Kidney (tissue), 14 donors: Measurements from ENCODE around the gene TSSC4. TPM values are rescaled to one million over a fixed set of nuclear protein-coding genes. Genes with fewer than 3 reads are reported as not detected.

ENCODE experiments used
- DNase-seq, 5 donors: peaks; one replicate each; pipeline ENCODE4 v3.0.0-alpha.2; 2013 to 2020
- FAIRE-seq: peaks from 2 replicates; lab custom pipeline; 2012; peaks lifted over from hg19 to GRCh38; lab: Jason Lieb, UNC
- H3K27ac ChIP-seq, 2 donors: one replicate each; pipeline ENCODE4 v1.7.0; 2013; ENCODE audit warnings: low read depth in 2 of 2, low read length in 2 of 2, inconsistent platforms in 1 of 2
- H3K27me3 ChIP-seq: one replicate; pipeline ENCODE4 v1.7.1; 2013; ENCODE audit warnings: low read length, inconsistent platforms; ENCODE audit not compliant: control insufficient read depth, insufficient read depth
- H3K36me3 ChIP-seq, 3 donors: one replicate each; pipeline versions ENCODE4 v1.7.0 to v1.7.1; 2013; ENCODE audit warnings: low read length in 3 of 3, control low read depth in 1 of 3, inconsistent platforms in 1 of 3; ENCODE audit not compliant: insufficient read depth in 3 of 3, control insufficient read depth in 2 of 3
- H3K4me1 ChIP-seq, 3 donors: one replicate each; pipeline versions ENCODE4 v1.7.0 to v1.7.1; 2013; ENCODE audit warnings: low read length in 3 of 3, inconsistent platforms in 1 of 3, low read depth in 1 of 3; ENCODE audit not compliant: control insufficient read depth in 2 of 3, insufficient read depth in 2 of 3
- H3K4me3 ChIP-seq, 3 donors: one replicate each; pipeline versions ENCODE4 v1.7.0 to v1.8.1; 2013; ENCODE audit warnings: low read length in 3 of 3, control low read depth in 1 of 3, inconsistent platforms in 1 of 3
- H3K9ac ChIP-seq, 3 donors: one replicate each; pipeline versions ENCODE4 v1.7.0 to v1.7.1; 2013; ENCODE audit warnings: low read length in 3 of 3, control low read depth in 1 of 3, inconsistent platforms in 1 of 3
- H3K9me3 ChIP-seq, 3 donors: one replicate each; pipeline versions ENCODE4 v1.7.0 to v1.7.1; 2013; ENCODE audit warnings: low read length in 3 of 3, control low read depth in 1 of 3, inconsistent platforms in 1 of 3; ENCODE audit not compliant: control insufficient read depth in 2 of 3, insufficient read depth in 1 of 3
- intact Hi-C: fragments of 100-400 bp; cut with DNase I; formaldehyde crosslinking; loops from one replicate; pipeline ENCODE4 v1.11.1; 2022
- polyA plus RNA-seq: library from polyadenylated mRNA; stranded (reverse); fragments of 350-450 nt; fragmentation: Illumina TruSeq; extraction: RNeasy Lipid Tissue Mini Kit (QIAGEN cat#74804); gene quantifications from one replicate; pipeline ENCODE4 v1.2.3, GENCODE V29; 2014; ENCODE audit warnings: low read depth, low replicate concordance; ENCODE audit not compliant: insufficient read depth
- total RNA-seq: library from RNA; stranded (reverse); fragmentation: NEBNext Ultra II Directional; extraction: Animal tissue kit (Norgen Biotek cat#: 25700); gene quantifications from one replicate; pipeline ENCODE4 v1.2.1, GENCODE V29; 2021
- TF ChIP-seq, protein P1 (sequence below): IDR thresholded peaks from 3 replicates; pipeline ENCODE4 v1.5.1; 2012; ENCODE audit warnings: mild to moderate bottlenecking, moderate library complexity, borderline replicate concordance; ENCODE audit not compliant: insufficient read depth; ENCODE audit errors: extremely low read depth
- donor health status: control.
- donor health status: control.
- donor health status: control.
- donor health status: control.
- donor health status: control.
- donor health status: DM: yes; HTN: yes; CAD: no.
- donor health status: Normal renal cell carcinoma (clear cell type).

The TSSC4 gene
- total and polyA plus RNA-seq, 2 donors from 2014 or later, result 42.3 to 51.4 TPM

GRCh38 chr11:2412323-2412722 lies 11.8 kb downstream of the TSSC4 start:
- H3K27ac ChIP-seq, result no peak overlapping the region
- no peak for FAIRE-seq
- intact Hi-C loops, result no loop called here
- H3K9me3 ChIP-seq, result no peaks in the 10 kb centered on the region
- TF ChIP-seq, protein P1, sequence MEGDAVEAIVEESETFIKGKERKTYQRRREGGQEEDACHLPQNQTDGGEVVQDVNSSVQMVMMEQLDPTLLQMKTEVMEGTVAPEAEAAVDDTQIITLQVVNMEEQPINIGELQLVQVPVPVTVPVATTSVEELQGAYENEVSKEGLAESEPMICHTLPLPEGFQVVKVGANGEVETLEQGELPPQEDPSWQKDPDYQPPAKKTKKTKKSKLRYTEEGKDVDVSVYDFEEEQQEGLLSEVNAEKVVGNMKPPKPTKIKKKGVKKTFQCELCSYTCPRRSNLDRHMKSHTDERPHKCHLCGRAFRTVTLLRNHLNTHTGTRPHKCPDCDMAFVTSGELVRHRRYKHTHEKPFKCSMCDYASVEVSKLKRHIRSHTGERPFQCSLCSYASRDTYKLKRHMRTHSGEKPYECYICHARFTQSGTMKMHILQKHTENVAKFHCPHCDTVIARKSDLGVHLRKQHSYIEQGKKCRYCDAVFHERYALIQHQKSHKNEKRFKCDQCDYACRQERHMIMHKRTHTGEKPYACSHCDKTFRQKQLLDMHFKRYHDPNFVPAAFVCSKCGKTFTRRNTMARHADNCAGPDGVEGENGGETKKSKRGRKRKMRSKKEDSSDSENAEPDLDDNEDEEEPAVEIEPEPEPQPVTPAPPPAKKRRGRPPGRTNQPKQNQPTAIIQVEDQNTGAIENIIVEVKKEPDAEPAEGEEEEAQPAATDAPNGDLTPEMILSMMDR, result no peak
- H3K4me1 ChIP-seq, result no peaks in the 10 kb centered on the region
- H3K27me3 ChIP-seq, result no peaks in the 10 kb centered on the region
- DNase-seq, result no peak
- H3K9ac ChIP-seq, result no peak overlapping the region
- H3K36me3 ChIP-seq, result no peaks in the 10 kb centered on the region
- H3K4me3 ChIP-seq, result no peak overlapping the region

GRCh38 chr11:2413742-2414579 lies 13.4 kb downstream of the TSSC4 start:
- no peak for DNase-seq
- no peaks in the 10 kb centered on the region for H3K36me3 ChIP-seq
- intact Hi-C loops, result no loop called here
- no peaks in the 10 kb centered on the region for H3K4me1 ChIP-seq
- TF ChIP-seq, protein P1, result no peak
- no peaks in the 10 kb centered on the region for H3K9me3 ChIP-seq
- no peak overlapping the region for H3K9ac ChIP-seq
- H3K4me3 ChIP-seq, result no peak overlapping the region
- FAIRE-seq, result no peak
- no peak overlapping the region for H3K27ac ChIP-seq
- no peaks in the 10 kb centered on the region for H3K27me3 ChIP-seq

DNA sequence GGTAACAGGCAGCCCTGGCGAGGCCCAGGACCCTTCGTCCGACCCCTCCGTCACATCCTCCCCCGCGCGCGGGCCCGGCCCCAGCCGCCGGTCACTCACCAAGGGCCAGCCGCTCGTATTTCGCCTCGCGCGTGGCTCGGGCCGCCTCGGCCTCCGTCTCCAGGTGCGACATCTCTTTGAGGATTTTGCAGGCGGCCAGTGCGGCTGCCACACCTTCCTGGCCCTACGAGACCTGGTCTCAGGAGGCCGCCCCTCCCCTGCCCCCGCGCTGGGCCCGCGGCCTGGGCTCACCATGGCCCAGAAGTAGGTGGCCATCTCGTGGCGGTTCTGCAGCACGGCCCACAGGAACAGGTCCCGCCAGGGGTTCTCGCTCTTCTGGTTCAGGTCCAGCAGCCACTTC lies 14.1 kb downstream of the TSSC4 start:
- H3K9me3 ChIP-seq, result no peaks in the 10 kb centered on the region
- FAIRE-seq (no peak), DNase-seq (no peak)
- H3K4me1 ChIP-seq, result no peaks in the 10 kb centered on the region
- no peaks in the 10 kb centered on the region for H3K36me3 ChIP-seq
- intact Hi-C loops, result loop anchor here (5.0 kb wide), 1 partner anchor 112 kb away; the partner anchor contains the start of genes C11orf21 and TSPAN32
- no peak overlapping the region for H3K4me3 ChIP-seq
- no peak overlapping the region for H3K9ac ChIP-seq
- H3K27me3 ChIP-seq, result no peaks in the 10 kb centered on the region
- H3K27ac ChIP-seq, result no peak overlapping the region
- TF ChIP-seq, protein P1, result no peak
